GM19397 (cell line): Measurements from ENCODE around the gene TAAR8.
"Not testable (repeated sequence)": the region's sequence is repeated elsewhere in the genome, so short reads cannot be mapped to it uniquely, and the experiment has no call there.

Experiments used
- ATAC-seq: cut with Tn5 transposase; IDR thresholded peaks from one replicate; pipeline ENCODE4 v1.9.1; 2021; ENCODE audit warnings: mild to moderate bottlenecking, moderate library complexity; ENCODE audit not compliant: unreplicated experiment

TAAR8 gene

GRCh38 chr6:132544826-132545225 lies 7.6 kb upstream of the TAAR8 start:
- ATAC-seq = no peak

- ATAC-seq = no peak
Observed at GRCh38 chr6:132548746-132549463, 3.6 kb upstream of the TAAR8 start.

GRCh38 chr6:132551214-132551613 lies 1.3 kb upstream of the TAAR8 start:
- ATAC-seq = no peak

GRCh38 chr6:132560087-132560486 lies 7.6 kb downstream of the TAAR8 start:
- not testable (repeated sequence) for ATAC-seq

- ATAC-seq = no peak
Observed at GRCh38 chr6:132566404-132566803, 13.9 kb downstream of the TAAR8 start.

GRCh38 chr6:132567566-132567965 lies 15.1 kb downstream of the TAAR8 start:
- ATAC-seq = no peak

- ATAC-seq = no peak
Observed at GRCh38 chr6:132568611-132569010, 16.1 kb downstream of the TAAR8 start.

- ATAC-seq = no peak
Observed at GRCh38 chr6:132569170-132569569, 16.7 kb downstream of the TAAR8 start.

GRCh38 chr6:132570221-132570777 lies 17.8 kb downstream of the TAAR8 start, which contains the start of gene TAAR6:
TSS of gene TAAR6 (plus strand) at chr6:132570322. CDS start at chr6:132570322, 0 bp downstream.
- no peak for ATAC-seq

- ATAC-seq = no peak
Observed at GRCh38 chr6:132571774-132572173, 19.3 kb downstream of the TAAR8 start.

- no peak for ATAC-seq
Observed at GRCh38 chr6:132584698-132585097, 32.2 kb downstream of the TAAR8 start.

GRCh38 chr6:132587424-132587823 lies 35.0 kb downstream of the TAAR8 start:
- ATAC-seq = no peak

GRCh38 chr6:132589454-132589853 lies 37.0 kb downstream of the TAAR8 start, which contains the start of gene TAAR5:
TSS of gene TAAR5 (minus strand) at chr6:132589741. CDS start at chr6:132589686, 55 bp downstream.
- ATAC-seq = no peak

GRCh38 chr6:132590362-132590761 lies 37.9 kb downstream of the TAAR8 start:
- no peak for ATAC-seq

GRCh38 chr6:132592855-132593254 lies 40.4 kb downstream of the TAAR8 start:
- ATAC-seq = no peak

- no peak for ATAC-seq
Observed at GRCh38 chr6:132596201-132596600, 43.7 kb downstream of the TAAR8 start.

- no peak for ATAC-seq
Observed at GRCh38 chr6:132598473-132598872, 46.0 kb downstream of the TAAR8 start.

- not testable (repeated sequence) for ATAC-seq
Observed at GRCh38 chr6:132600900-132601299, 48.4 kb downstream of the TAAR8 start.
